OCI-M2 (cell line): ENCODE results near the gene MAP7D2.

Source experiments
- DNase-seq: peaks from one replicate; lab custom pipeline; 2025; ENCODE audit not compliant: unreplicated experiment; lab: John Stamatoyannopoulos, UW

Gene MAP7D2

GRCh38 chrX:19975845-19976244, 140.9 kb downstream of the MAP7D2 start:
- no peak for DNase-seq

- DNase-seq = no peak
These were observed 143.7 kb downstream of the MAP7D2 start for GRCh38 chrX:19972984-19973383.

- DNase-seq = peak; percentile 20
These were observed 148.4 kb downstream of the MAP7D2 start for GRCh38 chrX:19968276-19968675.

GRCh38 chrX:19966056-19966455, 150.7 kb downstream of the MAP7D2 start:
- no peak for DNase-seq

GRCh38 chrX:19964017-19964710, 152.5 kb downstream of the MAP7D2 start:
- no peak for DNase-seq

- no peak for DNase-seq
These were observed 155.8 kb downstream of the MAP7D2 start for GRCh38 chrX:19960913-19961312.

GRCh38 chrX:19958552-19959486, 157.9 kb downstream of the MAP7D2 start:
- DNase-seq = no peak

- no peak for DNase-seq
These were observed 159.8 kb downstream of the MAP7D2 start for GRCh38 chrX:19956923-19957322.
